HG02885 (cell line): Measurements from ENCODE around the gene OLIG2.

ENCODE experiments used
- ATAC-seq: cut with Tn5 transposase; IDR thresholded peaks from one replicate; pipeline ENCODE4 v1.9.1; 2021; ENCODE audit warnings: mild to moderate bottlenecking; ENCODE audit not compliant: unreplicated experiment, poor library complexity

Gene OLIG2

DNA sequence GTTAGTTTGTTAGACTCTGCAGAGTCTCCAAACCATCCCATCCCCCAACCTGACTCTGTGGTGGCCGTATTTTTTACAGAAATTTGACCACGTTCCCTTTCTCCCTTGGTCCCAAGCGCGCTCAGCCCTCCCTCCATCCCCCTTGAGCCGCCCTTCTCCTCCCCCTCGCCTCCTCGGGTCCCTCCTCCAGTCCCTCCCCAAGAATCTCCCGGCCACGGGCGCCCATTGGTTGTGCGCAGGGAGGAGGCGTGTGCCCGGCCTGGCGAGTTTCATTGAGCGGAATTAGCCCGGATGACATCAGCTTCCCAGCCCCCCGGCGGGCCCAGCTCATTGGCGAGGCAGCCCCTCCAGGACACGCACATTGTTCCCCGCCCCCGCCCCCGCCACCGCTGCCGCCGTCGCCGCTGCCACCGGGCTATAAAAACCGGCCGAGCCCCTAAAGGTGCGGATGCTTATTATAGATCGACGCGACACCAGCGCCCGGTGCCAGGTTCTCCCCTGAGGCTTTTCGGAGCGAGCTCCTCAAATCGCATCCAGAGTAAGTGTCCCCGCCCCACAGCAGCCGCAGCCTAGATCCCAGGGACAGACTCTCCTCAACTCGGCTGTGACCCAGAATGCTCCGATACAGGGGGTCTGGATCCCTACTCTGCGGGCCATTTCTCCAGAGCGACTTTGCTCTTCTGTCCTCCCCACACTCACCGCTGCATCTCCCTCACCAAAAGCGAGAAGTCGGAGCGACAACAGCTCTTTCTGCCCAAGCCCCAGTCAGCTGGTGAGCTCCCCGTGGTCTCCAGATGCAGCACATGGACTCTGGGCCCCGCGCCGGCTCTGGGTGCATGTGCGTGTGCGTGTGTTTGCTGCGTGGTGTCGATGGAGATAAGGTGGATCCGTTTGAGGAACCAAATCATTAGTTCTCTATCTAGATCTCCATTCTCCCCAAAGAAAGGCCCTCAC, at the start of gene OLIG2:
Gene OLIG2 (plus strand): TSS at position 447 of the 954 bp plus-strand sequence. CDS start 928 bp downstream, outside the sequence.
- ATAC-seq = no peak

DNA sequence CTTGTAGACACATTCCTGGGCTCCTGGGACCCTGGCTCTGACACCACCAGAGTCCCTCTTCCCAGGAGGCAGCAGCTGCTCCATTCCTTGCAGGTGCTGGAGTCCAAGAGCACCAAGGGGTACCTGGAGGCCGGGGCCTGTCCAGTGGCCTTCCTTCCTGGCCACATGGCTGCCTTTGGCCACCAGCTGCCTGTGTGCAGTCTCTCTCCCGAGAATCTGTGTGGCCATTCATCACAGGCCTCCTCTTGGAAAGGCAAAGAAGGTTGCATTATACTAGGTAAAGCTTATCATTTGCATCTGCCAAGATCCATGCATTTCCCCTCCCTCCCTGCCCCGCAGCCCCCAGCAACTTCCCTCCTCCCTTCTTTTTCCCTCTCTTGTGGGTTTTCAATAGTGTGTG, 48.9 kb upstream of the OLIG2 start:
- ATAC-seq = no peak

DNA sequence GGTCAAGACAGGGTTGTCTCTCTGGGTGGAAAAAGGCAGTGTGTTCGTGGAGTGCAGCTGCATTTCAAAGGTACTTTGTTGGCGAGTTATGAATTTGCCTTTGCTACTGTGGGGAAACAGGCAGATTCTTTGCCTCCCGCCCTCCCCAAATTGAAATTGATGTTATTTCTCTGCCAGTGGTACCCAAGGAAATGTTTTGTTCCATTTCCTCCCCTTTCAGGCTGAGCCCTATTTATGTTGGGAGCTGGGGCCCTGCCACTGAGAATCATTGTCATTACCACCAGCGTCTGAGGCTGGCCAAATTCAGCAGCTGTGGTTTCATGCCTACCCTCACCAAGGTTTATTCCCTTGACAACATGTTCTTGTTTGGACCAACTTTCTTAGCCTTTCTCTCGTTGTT, 48.5 kb upstream of the OLIG2 start:
- no peak for ATAC-seq

DNA sequence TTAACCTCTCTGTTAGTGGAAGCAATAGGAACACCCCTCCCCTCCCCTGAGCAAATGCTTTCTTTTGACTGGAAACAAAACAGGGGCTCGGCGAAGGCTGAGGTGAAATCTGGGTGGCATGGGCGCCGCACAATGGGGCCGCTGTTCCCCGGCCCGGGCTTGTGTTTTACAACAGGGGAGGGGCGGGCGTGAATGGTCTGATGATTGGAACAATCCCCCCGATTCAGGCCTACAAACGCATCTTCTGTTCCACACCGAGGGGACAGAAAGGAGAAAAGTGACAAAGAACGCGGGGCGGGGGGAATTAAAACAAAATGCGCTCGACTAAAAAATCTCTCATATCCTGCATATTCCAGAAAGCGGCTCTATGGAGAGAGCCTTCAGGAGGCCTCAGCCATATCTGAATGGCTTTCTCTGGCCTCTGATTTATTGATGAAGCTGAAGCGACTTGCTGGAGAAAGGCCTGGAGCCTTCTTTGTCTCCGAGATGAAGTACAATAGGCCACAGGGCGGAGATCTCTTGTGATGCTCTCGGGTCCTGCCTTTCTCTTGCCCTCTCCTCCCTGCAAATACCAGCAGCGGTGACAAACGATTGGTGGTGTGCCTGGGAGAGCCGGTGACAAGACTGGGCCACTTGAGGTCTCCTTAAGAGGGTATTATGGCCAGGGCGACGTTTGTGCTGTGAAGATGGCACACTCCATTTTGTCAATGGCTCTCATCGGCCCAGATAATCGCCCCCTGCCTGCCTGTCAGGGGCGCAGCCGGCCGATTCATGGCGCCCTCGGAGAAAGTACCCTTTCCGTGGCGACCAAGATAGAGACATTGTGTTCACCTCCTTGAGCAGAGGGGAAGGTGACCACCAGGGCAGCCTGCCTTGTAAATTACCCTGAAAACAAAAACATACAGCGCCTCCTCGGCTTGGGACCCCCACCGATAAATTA, 47.1 kb upstream of the OLIG2 start:
- no peak for ATAC-seq

DNA sequence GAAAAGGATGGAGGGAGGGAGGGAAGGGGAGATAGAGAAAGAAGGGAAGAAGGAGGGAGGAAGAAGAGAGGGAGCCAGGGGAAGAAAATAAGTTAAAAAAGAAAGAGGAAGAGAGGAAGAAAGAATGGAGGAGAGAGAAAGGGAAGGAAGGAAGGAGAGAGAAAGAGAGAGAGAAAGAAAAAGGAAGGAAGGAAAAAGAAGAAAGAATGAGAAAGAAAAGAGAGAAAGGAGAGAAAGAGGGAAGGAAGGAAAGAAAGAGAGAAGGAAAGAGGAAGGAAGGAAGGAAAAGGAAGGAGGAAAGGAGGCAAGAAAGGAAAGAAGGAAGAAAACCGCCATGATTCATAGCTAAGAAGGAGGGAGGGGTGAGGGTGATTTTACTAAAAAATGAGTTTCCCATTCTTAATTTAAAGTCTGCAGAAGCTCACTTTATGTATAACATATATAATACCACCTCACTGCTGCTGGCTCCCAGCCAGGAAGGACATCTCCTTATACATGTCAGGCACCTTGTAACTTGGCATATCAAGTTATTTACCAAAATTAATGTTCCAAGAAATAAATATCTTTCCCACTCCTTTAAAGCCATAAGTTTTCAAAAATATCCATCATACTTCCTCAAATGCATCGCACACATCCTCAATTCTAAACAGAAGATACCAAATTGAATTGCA, 46.0 kb upstream of the OLIG2 start:
- no peak for ATAC-seq

DNA sequence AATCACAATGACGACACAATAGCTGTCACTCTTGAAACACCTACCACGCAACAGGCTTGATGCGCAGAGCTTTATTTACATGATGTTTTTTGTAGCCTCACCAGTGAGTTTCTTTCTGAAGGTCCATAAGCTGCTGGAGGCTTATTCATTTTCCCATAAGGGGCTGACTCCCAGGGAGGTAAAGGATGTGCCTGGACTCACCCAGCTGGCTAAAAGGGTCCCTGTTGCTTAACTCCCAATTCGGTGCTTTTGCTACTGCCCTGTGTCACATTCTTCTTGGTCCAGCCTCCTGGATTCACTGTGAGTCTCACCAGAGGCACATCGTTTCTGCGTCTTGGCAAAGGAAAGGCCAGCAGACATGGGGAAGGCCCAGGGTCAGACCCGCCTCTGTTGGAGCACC, 44.6 kb upstream of the OLIG2 start:
- no peak for ATAC-seq

DNA sequence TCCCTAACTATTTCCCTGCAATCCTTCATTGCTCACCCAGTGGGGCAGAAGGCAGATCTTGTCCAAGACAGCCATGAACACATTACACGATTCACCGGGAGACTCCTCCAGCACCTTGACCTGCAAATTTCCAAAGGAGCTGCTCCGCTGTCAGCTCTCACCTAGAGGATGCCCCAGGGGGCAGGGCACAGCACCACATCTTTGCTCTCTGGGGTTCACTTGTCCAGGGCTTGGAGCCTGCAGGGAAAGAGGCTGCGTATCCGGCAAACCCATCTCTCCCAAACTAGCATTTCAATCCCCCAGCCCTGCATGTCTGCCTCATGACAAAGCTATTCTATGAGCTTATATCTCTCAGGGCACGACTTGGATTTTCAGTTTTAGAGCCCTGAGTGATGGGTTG, 35.1 kb upstream of the OLIG2 start:
- ATAC-seq = no peak

DNA sequence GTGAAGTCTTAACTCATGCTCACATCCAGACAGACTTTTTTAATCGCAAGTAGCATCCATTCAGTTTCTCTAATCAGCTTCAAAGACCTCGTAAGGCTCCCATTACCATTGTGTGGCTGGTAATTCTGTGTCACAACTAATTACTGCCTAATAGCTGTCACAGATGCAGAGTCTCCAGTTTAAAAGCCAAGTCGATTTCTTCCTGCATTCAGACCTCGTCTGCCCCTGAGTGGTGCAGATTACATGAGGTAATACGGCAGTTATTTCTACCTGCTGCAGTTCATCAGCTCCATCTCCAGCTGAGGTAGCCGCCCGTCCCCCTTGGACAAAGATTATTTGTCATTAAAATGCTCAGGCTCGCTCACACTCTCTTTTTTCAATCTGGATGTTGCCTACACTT, 34.4 kb upstream of the OLIG2 start:
- no peak for ATAC-seq

DNA sequence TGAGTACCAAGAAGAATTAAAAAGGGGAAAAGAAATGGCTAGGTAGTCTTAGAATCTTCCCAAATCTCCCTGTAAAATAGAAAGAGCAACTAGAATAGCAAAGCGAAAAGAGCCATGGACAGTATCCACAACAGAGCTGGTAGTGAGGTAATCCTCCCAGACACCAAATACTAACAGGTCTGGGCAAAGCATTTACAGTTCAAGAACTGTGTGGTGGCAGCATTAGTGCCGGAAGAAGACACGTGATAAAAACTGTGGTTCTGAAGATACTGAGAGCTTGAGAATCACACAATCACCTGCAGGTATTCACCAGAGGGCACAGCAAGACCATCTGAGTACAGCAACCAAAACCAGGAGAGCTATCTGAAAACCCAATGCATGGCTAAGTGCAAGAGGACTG, 31.8 kb upstream of the OLIG2 start:
- ATAC-seq = no peak

DNA sequence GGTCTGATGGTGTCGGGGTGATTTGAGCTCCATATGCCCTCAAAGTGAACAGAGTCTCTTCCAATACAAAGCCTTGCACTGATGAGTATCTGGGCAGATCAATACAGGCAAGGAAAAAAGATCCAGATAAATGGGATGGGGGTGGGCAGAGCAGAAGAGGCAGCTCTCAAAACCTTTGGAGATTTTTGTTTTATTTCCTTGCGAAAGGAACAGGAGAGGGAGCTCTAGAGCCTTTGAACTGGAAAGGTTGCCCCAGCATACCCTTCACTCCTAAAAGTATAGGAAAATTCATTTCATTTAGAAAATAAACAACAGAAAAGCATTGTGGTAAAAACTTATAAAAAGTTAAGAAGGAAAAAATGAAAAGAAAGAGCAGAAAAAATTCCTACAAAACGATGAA, 31.4 kb upstream of the OLIG2 start:
- no peak for ATAC-seq

DNA sequence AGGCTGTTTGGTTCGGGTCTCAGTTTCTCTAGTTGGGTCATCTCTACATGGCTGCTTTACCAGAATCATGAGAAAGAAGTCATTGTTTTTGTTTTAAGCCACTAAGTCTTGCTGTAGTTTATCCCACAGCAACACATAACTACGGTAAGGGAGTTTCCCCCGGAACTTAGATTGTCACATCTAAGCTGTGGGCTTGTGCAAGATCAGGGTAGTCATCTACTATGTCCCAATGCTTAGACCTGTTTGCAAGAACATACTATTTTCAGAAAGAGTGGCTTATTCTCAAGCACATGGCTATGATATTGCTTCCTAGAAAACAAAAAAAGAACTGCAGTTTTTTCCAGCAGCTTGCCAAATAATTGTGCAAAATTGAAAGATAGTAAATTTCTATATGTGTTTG, 18.0 kb upstream of the OLIG2 start:
- no peak for ATAC-seq

DNA sequence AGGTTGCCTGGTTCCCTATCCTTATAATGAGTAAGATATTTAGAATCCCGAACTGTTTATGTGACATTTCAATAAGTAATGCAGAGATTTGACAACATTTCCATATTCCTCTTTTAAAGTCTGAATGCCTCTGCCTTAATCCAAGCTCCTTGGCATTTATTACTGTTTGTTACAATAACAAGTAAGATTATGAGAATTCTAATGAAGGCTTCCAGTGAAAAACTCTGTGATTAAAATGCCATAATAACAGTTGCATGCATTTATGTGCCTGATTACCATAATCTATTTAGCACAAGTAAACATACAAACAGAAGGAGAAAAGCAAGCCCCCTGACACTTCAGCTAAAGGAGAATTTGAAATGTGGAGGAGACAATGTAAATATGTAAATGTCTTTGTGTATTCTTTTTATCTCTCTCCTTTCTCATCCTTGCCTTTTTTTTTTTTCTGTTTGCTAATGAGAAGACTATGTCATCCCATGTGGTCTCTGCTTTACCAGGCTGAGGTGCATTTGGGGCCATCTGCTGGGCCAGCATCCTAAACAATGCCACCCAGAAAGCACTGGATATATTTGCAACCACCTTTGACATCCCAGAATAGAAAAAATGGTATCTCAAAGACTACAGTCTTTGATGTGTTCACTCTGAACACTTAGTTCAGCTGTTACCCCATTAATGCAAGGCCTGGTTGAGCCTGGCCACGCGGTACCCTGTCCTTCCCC, 17.2 kb upstream of the OLIG2 start:
- no peak for ATAC-seq

DNA sequence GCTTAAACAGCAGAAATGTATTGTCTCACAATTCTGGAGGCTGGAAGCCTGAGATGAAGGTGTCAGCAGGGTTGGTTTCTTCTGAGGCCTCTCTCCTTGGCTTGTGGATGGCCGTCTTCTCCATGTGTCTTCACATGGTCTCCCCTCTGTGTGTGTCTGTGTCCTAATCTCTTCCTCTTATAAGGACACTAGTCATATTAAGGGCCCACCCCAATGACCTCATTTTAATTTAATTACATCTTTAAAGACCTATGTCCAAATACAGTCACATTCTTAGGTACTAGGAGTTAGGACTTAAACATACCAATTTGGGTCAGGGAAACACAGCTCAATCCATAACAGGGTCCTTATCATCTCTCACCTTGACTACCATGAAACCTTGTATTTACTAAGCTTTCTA, 14.8 kb upstream of the OLIG2 start:
- ATAC-seq = no peak

DNA sequence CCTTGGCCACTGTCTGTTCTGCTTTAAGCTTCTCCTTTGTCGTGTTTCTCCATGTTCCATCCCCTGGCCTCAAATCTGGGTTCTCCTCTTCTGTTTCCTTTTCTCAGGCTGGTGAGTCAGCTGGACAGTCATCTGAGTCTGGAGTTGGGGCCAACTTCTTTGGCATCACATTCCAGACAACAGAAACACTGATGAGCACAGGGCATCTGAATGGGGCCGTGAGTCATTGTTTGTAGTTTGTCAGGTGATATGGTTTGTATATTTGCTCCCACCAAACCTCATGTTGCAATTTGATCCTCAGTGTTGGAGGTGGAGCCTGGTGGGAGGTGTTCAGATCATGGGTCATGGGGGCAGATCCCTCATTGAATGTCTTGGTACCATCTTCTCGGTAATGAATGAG, 14.3 kb upstream of the OLIG2 start:
- ATAC-seq = no peak

DNA sequence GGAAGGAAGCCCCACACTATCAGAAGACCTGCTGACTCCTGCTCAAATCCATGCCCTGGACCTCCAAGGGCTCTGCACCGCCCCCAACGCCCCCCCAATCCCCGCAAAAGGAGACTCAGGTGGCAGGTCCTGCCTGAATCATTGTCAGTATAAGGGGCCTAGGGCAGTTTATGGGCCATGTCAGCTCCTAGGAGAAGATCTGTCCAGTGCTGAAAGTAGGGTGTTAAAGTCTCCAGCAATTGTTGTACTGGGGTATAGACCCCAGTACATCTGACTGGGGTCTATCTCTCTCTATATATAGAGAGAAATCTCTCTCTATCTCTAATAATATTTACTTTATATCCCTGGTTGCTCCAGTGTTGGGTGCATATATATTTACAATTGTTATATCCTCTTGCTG, 12.1 kb upstream of the OLIG2 start:
- ATAC-seq = no peak

DNA sequence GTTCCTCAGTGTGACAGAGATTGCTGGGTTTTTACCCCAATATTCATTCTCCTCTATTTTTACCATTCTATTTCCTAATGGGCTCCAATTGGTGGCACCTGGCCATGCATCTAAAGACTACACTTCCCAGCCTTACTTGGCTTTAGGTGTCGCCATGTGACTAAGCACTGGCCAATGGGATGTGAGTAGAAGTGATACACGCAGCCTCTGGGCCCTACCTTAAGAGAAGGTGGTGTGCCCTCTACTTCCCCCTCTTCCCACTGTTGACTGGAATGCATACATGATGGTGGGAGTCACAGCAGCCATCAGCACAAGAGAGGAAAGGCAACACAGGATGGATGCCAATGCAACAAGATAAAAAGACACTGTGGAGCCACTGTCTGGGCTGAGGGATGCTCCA, 11.4 kb upstream of the OLIG2 start:
- ATAC-seq = no peak

DNA sequence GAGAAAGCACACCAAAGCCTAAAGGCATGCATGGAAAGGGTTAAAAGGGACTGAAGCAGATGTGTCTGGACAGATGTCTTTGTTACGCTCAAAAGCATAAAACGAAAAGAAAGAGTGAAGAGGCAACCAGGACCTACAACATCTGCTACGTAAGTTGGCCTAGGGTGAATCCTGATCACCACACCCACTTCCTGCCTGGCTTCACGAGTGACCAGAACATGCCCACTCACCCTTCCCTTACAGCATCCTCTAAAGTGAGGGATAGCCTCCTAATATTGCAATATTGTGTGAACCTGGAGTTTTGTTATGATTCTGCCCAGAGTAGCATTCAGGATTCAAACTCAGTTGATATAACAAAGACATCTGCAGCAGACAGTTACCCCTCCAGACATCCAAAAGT, 10.6 kb upstream of the OLIG2 start:
- no peak for ATAC-seq

DNA sequence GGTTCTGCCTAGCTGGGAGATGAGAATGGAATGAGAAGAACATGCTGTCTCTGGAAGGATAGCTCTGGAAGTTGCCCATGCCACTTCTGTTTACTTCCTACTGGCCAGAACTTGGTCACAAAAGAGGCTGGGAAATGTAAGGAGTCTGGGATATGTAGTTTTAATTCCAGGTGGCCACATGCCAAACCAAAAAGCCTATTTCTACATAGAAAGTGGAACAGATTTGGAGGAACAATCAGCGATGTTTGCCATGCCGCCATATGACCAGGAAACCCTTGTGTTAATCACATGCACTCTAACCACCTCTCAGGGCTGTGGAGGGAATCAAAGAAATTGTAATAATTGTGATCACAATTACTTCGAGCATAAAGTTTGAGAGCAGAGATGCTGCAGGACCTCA, 10.0 kb upstream of the OLIG2 start:
- ATAC-seq = no peak

DNA sequence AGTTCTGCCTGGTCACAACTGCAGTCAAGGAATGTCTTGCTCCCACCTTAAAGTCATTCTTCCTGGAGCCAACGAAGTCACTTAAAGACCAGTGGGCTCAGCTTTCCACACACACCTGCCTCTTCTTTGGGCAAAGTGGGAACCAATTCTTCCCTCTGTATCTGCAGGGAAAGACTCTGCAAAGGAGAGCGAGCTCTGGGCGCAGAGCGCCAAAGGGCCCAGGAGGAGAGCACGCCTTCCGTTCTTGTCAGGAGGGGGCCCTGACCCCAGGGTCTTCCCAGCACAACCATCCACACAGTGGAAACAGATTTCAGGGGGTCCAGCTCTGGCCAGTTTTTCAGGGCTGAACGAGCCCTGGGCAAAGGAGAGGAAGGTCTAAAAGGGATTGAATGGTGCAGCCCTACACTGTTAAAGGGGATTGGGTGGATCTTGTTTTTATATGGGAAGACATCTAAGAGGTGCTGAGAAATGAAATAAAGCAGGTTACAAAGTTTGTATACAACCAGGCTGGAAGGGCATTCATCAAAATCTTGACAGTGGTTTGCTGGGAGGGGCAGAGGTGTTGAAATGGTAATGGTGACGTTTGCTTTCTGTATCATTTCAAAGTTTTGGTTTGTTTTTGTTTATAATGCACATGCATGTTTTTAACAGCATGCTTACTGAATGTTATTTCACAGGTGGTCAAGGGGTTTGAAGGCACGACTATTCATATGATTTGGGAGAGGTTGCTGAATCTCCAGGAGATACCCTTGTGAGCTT, 6.8 kb upstream of the OLIG2 start:
- ATAC-seq = no peak
